GM10266 (cell line): ENCODE results near the gene ACADL.
A peak's percentile ranks its signal among the peaks of the same experiment; 100 is the strongest.

ENCODE experiments used
- DNase-seq: peaks from one replicate; pipeline ENCODE4 v3.0.0; 2012; ENCODE audit errors: extremely low spot score
- CTCF ChIP-seq: IDR thresholded peaks from 2 replicates; pipeline ENCODE4 v1.5.1; 2012; ENCODE audit warnings: mild to moderate bottlenecking, low read depth; ENCODE audit not compliant: control insufficient read depth, insufficient read depth; ENCODE audit errors: missing control alignments

The ACADL gene

DNA sequence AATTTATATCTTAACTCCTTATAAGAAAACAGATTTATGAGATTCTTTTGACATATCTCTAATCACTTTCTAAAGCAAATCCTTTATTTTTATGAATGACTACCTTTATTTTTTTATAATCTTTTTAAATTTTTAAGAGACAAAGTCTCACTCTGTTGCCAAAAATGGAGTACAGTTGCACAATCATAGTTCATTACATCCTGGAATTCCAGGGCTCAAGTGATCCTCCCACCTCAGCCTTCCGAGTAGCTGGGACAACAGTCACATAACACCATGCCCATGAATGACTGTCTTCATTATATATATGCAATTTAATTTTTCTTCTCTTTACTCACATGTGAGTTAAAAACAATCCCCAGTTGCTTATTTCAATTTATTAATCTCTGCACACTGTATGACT, 21.7 kb downstream of the ACADL start:
- no peak for TF ChIP-seq CTCF
- DNase-seq: no peak

DNA sequence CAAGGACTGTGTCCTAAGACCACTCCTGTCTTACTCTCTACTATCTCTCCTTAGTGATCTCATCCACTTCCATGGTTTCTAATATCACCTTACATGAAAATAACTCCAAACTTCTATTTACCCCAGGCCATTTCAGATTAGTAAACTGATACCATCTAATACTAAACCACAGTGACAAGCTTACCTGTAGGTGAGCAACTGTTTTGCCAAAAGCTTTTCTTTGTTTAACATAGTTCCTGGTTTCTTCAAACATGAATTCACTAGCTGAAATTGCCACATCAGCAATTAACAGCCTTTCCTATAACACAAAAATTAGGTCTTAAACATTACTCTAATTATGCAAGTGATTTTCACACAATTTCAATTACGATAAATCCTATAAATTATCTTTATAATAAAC, 22.1 kb downstream of the ACADL start:
- no peak for DNase-seq
- TF ChIP-seq CTCF: no peak

GRCh38 chr2:210199854-210200253, 25.4 kb downstream of the ACADL start:
- no peak for TF ChIP-seq CTCF
- no peak for DNase-seq

- DNase-seq: no peak
- TF ChIP-seq CTCF: peak; percentile 53
Measured at GRCh38 chr2:210199186-210199765, 26.0 kb downstream of the ACADL start.

DNA sequence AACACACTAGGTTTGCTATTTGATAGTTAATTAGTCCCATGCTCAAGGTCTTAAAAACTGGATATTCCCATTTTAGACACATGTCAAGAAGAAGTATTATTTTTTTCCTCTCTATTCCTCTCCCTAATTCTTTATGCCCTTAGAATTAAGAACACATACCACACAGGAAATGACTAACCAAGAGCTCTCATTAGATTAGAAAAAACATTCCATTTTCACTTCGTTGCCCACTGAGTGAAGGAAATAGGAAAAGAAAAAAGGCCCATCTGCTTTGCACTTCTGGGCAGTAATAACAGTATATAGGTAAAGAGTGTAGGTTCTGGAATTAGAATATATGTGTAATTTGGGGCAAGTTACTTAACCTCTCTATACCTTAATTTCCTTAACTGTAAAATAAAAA, 26.9 kb downstream of the ACADL start:
- no peak for DNase-seq
- TF ChIP-seq CTCF: no peak

- DNase-seq: no peak
- no peak for TF ChIP-seq CTCF
Measured at GRCh38 chr2:210197720-210198119, 27.5 kb downstream of the ACADL start.

DNA sequence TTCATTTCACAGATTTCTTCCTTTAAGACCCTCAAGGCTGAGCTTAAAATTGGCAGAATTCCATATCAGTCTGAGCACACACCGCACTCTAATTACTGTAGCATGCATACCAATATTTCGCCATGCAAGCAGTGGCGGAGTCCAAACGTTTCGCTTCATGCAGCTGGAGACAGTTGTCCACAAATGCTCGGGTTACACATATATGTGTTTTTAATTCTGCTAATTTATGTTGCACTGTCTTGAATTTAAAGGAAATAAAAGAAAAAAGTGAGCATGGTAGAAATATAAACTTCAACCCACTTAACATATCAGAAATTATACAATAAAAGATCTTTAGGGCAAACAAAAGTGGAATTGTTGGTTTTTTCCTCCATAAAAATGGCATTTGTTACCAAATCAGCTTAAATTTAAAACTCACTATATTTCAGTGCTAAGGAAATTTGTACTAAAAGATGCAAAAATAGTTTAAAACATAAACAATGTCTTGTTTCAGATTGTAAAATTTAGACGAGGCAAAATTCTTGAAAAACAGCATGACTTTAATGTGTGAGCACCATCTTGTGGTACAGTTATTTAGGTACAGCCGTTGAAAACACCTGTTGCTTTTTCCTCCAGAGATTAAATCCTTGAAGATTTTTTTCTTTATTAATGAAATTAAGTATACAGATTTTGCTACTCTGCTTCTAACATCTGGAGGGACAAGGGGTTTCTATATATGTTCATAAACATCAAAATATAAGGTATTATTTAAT, 30.0 kb downstream of the ACADL start:
- DNase-seq: peak; percentile 12
- TF ChIP-seq CTCF: peak; percentile 68
